ENCODE measurements around the gene MISFA.

- TF ChIP-seq CTCF (IDR thresholded peaks at IDR 0.05) (no peak), POLR2A (IDR thresholded peaks at IDR 0.05) (no peak)
Measured at GRCh38 chr11:18581825-18582224, 17.8 kb upstream of the MISFA start.
